Colonic mucosa (tissue), 4 donors: ENCODE data around the gene BCL11B. TPM values are rescaled to one million over a fixed set of nuclear protein-coding genes. Genes with fewer than 3 reads are reported as not detected.
A peak's percentile ranks its signal among the peaks of the same experiment; 100 is the strongest.

ENCODE experiments used
- DNase-seq: peaks from one replicate; pipeline ENCODE4 v3.0.0-alpha.2; 2020
- H3K27ac ChIP-seq: fragments of 200-600 bp; one replicate; pipeline ENCODE4 v1.8.0; 2021
- H3K27me3 ChIP-seq: fragments of 200-600 bp; one replicate; pipeline ENCODE4 v1.8.0; 2021
- H3K36me3 ChIP-seq: fragments of 200-600 bp; one replicate; pipeline ENCODE4 v1.8.0; 2021
- H3K4me1 ChIP-seq: fragments of 200-600 bp; one replicate; pipeline ENCODE4 v1.8.0; 2021; ENCODE audit warnings: mild to moderate bottlenecking
- H3K4me3 ChIP-seq: fragments of 200-600 bp; one replicate; pipeline ENCODE4 v1.8.0; 2021
- H3K9ac ChIP-seq, 2 donors: one replicate each; pipeline ENCODE4 v1.7.0; 2013; ENCODE audit warnings: control low read depth in 2 of 2, low read depth in 2 of 2, low read length in 2 of 2
- H3K9me3 ChIP-seq: fragments of 200-600 bp; one replicate; pipeline ENCODE4 v1.8.0; 2021
- CTCF ChIP-seq: fragments of 200-600 bp; IDR thresholded peaks from one replicate; pipeline ENCODE4 v1.8.0; 2022; ENCODE audit warnings: antibody characterized with exemption, mild to moderate bottlenecking
- intact Hi-C: fragments of 100-400 bp; cut with DNase I; formaldehyde crosslinking; loops from one replicate; pipeline ENCODE4 v1.14.1; 2022
- total RNA-seq, 2 donors: library from RNA; stranded (reverse); fragmentation: NEBNext Ultra II Directional in 1 of 2; extraction: Animal tissue kit (Norgen Biotek cat#: 25700) in 1 of 2; gene quantifications; one replicate each; pipeline ENCODE4 v1.2.1, GENCODE V29; 2021
- donor health status: healthy.
- donor health status: DM: no; HTN: no; CAD: no.
- donor health status: DM: no; HTN: no; CAD: no.

Gene BCL11B
- total RNA-seq, 2 donors from 2014 or later: 5.6 to 10.4 TPM

DNA sequence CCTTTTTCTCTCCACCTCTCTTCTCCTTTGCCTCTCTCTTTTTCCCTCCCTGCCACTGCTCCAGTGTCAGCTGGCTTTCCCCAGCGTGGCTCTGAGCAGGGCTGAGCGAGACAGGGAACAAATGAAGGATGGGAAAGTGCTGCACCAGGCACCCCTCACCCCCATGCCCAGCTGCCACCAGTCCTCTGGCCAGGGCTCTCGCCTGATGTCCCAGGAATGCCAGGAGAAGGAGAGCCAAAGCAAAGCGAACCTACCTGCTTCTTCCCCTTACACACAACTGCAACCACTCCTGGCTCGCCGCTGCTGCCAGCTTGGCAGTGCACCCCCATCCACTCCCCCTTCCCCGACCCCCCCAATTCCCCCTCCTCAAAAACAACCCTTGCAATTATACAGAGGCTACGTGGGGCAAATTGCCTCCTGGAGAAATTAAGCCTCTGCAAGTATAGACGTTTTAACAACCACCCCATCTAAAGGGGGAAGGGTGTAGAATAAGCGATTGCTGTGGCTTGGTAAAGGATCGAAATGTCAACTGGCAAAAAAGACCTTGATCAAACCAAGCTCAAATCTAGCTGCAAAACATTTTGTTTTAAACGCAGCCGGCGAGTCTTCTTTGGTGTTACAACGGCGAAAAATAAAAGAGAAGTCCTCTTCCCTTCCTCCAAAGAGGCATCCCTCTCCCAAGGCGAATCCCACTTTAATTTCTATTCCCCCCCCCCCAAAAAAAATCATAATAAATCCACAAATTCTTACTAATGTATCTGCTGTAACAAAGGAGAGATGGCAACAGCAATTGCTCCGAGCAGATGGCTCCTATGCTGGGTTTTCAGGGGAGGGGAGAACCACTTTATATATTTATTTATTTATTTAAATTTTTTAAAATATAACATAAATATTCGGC, 2.9 kb downstream of the BCL11B start:
- peak overlapping the region; percentile 56 for H3K4me3 ChIP-seq
- peak overlapping the region; percentile 17 to 19 for H3K9ac ChIP-seq
- H3K36me3 ChIP-seq: no peaks in the 10 kb centered on the region
- DNase-seq: no peak
- TF ChIP-seq CTCF: no peak
- H3K4me1 ChIP-seq: no peaks in the 10 kb centered on the region
- no peaks in the 10 kb centered on the region for H3K9me3 ChIP-seq
- peak overlapping the region; percentile 27 for H3K27ac ChIP-seq
- H3K27me3 ChIP-seq: peaks cover 16% of the 10 kb centered on the region
- intact Hi-C loops: no loop called here

GRCh38 chr14:99267837-99268781, 3.9 kb downstream of the BCL11B start:
- Histone ChIP-seq H3K4me3 (no peak overlapping the region), H3K27ac (no peak overlapping the region), H3K4me1 (no peaks in the 10 kb centered on the region), H3K9ac (no peak overlapping the region), H3K27me3 (peaks cover 16% of the 10 kb centered on the region), H3K9me3 (no peaks in the 10 kb centered on the region), H3K36me3 (no peaks in the 10 kb centered on the region)
- DNase-seq: no peak
- TF ChIP-seq CTCF: no peak
- intact Hi-C loops: loop anchor here (2.0 kb wide), 1 partner anchor 1129 kb away; no protein-coding TSS in a partner anchor

- intact Hi-C loops: loop anchor here (2.0 kb wide), 1 partner anchor 1129 kb away; no protein-coding TSS in a partner anchor
- H3K27me3 ChIP-seq: peaks cover 15% of the 10 kb centered on the region
- no peaks in the 10 kb centered on the region for H3K36me3 ChIP-seq
- no peak overlapping the region for H3K27ac ChIP-seq
- no peak overlapping the region for H3K9ac ChIP-seq
- H3K9me3 ChIP-seq: no peaks in the 10 kb centered on the region
- no peak for DNase-seq
- no peaks in the 10 kb centered on the region for H3K4me1 ChIP-seq
- no peak overlapping the region for H3K4me3 ChIP-seq
- TF ChIP-seq CTCF: no peak
Observed at GRCh38 chr14:99267381-99267780, 4.6 kb downstream of the BCL11B start.

- Histone ChIP-seq H3K9me3 (no peaks in the 10 kb centered on the region), H3K36me3 (no peaks in the 10 kb centered on the region), H3K4me1 (no peaks in the 10 kb centered on the region), H3K27me3 (peaks cover 13% of the 10 kb centered on the region), H3K27ac (no peak overlapping the region), H3K4me3 (no peak overlapping the region), H3K9ac (no peak overlapping the region)
- peak; percentile 96 for TF ChIP-seq CTCF
- intact Hi-C loops: loop anchor here (2.0 kb wide), 1 partner anchor 1128 kb away; no protein-coding TSS in a partner anchor
- peak; percentile 81 for DNase-seq
Observed at GRCh38 chr14:99266181-99267178, 5.5 kb downstream of the BCL11B start.
